Measurements from ENCODE around the gene DOCK10.

GRCh38 chr2:224925810-224926100 lies 116.5 kb downstream of the DOCK10 start:
- TF ChIP-seq, protein P1, sequence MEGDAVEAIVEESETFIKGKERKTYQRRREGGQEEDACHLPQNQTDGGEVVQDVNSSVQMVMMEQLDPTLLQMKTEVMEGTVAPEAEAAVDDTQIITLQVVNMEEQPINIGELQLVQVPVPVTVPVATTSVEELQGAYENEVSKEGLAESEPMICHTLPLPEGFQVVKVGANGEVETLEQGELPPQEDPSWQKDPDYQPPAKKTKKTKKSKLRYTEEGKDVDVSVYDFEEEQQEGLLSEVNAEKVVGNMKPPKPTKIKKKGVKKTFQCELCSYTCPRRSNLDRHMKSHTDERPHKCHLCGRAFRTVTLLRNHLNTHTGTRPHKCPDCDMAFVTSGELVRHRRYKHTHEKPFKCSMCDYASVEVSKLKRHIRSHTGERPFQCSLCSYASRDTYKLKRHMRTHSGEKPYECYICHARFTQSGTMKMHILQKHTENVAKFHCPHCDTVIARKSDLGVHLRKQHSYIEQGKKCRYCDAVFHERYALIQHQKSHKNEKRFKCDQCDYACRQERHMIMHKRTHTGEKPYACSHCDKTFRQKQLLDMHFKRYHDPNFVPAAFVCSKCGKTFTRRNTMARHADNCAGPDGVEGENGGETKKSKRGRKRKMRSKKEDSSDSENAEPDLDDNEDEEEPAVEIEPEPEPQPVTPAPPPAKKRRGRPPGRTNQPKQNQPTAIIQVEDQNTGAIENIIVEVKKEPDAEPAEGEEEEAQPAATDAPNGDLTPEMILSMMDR (IDR thresholded peaks at IDR 0.05) = no peak
- no peak for TF ChIP-seq POLR2A (IDR thresholded peaks at IDR 0.05)
